GM23338 (cell line): ENCODE data around the gene ZSCAN25. TPM values are rescaled to one million over a fixed set of nuclear protein-coding genes. Genes with fewer than 3 reads are reported as not detected.

Source experiments
- ATAC-seq: fragments of 200-7000 bp; cut with Tn5 transposase; 3 replicates; pipeline ENCODE4 v1.9.1; 2020
- DNase-seq: peaks from one replicate; pipeline ENCODE4 v3.0.0-alpha.2; 2015; ENCODE audit warnings: low spot score
- H2AFZ ChIP-seq: fragments of 200-600 bp; sonication (generic); 2 replicates; pipeline ENCODE4 v1.8.0; 2016; ENCODE audit warnings: antibody characterized with exemption, mild to moderate bottlenecking, moderate library complexity
- H3F3A ChIP-seq: fragments of 200-600 bp; sonication (generic); replicated peaks from 2 replicates; pipeline ENCODE4 v1.8.0; 2017; ENCODE audit warnings: antibody characterized with exemption, mixed run types, low read depth
- H3K27ac ChIP-seq: fragments of 200-600 bp; sonication (generic); 2 replicates; pipeline ENCODE4 v1.6.1; 2016; ENCODE audit warnings: low read depth
- H3K27me3 ChIP-seq: fragments of 200-600 bp; sonication (generic); 2 replicates; pipeline ENCODE4 v1.8.0; 2016; ENCODE audit warnings: mild to moderate bottlenecking, mixed run types, moderate library complexity; ENCODE audit not compliant: insufficient read depth
- H3K36me3 ChIP-seq: fragments of 200-600 bp; sonication (generic); 2 replicates; pipeline ENCODE4 v1.8.0; 2016; ENCODE audit warnings: mild to moderate bottlenecking; ENCODE audit not compliant: insufficient read depth
- H3K4me1 ChIP-seq: fragments of 200-600 bp; sonication (generic); 2 replicates; pipeline ENCODE4 v1.8.0; 2016; ENCODE audit warnings: mild to moderate bottlenecking, moderate library complexity; ENCODE audit not compliant: insufficient read depth
- H3K4me2 ChIP-seq: fragments of 200-600 bp; sonication (generic); 2 replicates; pipeline ENCODE4 v1.7.1; 2017; ENCODE audit warnings: mixed run types
- H3K4me3 ChIP-seq: fragments of 200-600 bp; sonication (generic); 2 replicates; pipeline ENCODE4 v1.6.1; 2016; ENCODE audit warnings: mixed run types
- H3K79me2 ChIP-seq: fragments of 200-600 bp; sonication (generic); replicated peaks from 2 replicates; pipeline ENCODE4 v1.8.0; 2017; ENCODE audit warnings: mild to moderate bottlenecking; ENCODE audit not compliant: insufficient read depth
- H3K9me2 ChIP-seq: fragments of 200-600 bp; sonication (generic); 2 replicates; pipeline ENCODE4 v1.8.0; 2017; ENCODE audit not compliant: insufficient read depth
- H4K20me1 ChIP-seq: fragments of 200-600 bp; sonication (generic); replicated peaks from 2 replicates; pipeline ENCODE4 v1.8.0; 2017; ENCODE audit warnings: mild to moderate bottlenecking; ENCODE audit not compliant: insufficient read depth
- H3K27ac Mint-ChIP-seq: 2 replicates; pipeline ENCODE4 v1.8.0; 2020; ENCODE audit warnings: inconsistent platforms, mild to moderate bottlenecking, moderate library complexity, mixed read lengths
- H3K27me3 Mint-ChIP-seq: 3 replicates; pipeline ENCODE4 v1.8.0; 2022; ENCODE audit warnings: low read depth, mild to moderate bottlenecking, moderate library complexity, mixed read lengths, inconsistent platforms; ENCODE audit not compliant: insufficient read depth, poor library complexity
- H3K36me3 Mint-ChIP-seq: 3 replicates; pipeline ENCODE4 v1.8.0; 2021; ENCODE audit warnings: low read depth, mild to moderate bottlenecking, inconsistent platforms, moderate library complexity, mixed read lengths
- H3K4me1 Mint-ChIP-seq: 3 replicates; pipeline ENCODE4 v1.8.0; 2020; ENCODE audit warnings: mild to moderate bottlenecking, inconsistent platforms, mixed read lengths
- H3K4me3 Mint-ChIP-seq: 3 replicates; pipeline ENCODE4 v1.8.0; 2021; ENCODE audit warnings: moderate library complexity, mild to moderate bottlenecking, inconsistent platforms, mixed read lengths
- H3K9me3 Mint-ChIP-seq: 3 replicates; pipeline ENCODE4 v1.8.0; 2020; ENCODE audit warnings: moderate library complexity, mild to moderate bottlenecking, inconsistent platforms, mixed read lengths
- CREB1 ChIP-seq: fragments of 250-450 bp; sonication (Bioruptor Pico); IDR thresholded peaks from 2 replicates; pipeline ENCODE4 v1.5.0; 2020; ENCODE audit warnings: low read depth, mild to moderate bottlenecking, moderate library complexity
- EZH2 ChIP-seq: fragments of 200-600 bp; sonication (generic); IDR thresholded peaks from one replicate; pipeline ENCODE4 v1.8.0; 2017; ENCODE audit warnings: antibody characterized with exemption, mild to moderate bottlenecking, low read depth; ENCODE audit not compliant: unreplicated experiment
- EZH2phosphoT487 ChIP-seq: fragments of 200-600 bp; sonication (generic); IDR thresholded peaks from one replicate; pipeline ENCODE4 v1.8.1; 2018; ENCODE audit warnings: antibody characterized with exemption; ENCODE audit not compliant: unreplicated experiment
- JUNB ChIP-seq: IDR thresholded peaks from one replicate; pipeline ENCODE4 v1.6.1; 2016; ENCODE audit warnings: antibody characterized with exemption; ENCODE audit not compliant: unreplicated experiment
- NANOG ChIP-seq: IDR thresholded peaks from 2 replicates; pipeline ENCODE4 v1.6.1; 2016; ENCODE audit warnings: antibody characterized with exemption, borderline replicate concordance
- POLR2AphosphoS5 ChIP-seq: IDR thresholded peaks from 2 replicates; pipeline ENCODE4 v1.6.1; 2016; ENCODE audit warnings: antibody characterized with exemption, low read depth
- STAT1 ChIP-seq: IDR thresholded peaks from one replicate; pipeline ENCODE4 v1.6.1; 2016; ENCODE audit warnings: antibody characterized with exemption; ENCODE audit not compliant: unreplicated experiment
- ZNF114 ChIP-seq: fragments of 250-450 bp; sonication (Bioruptor Pico); IDR thresholded peaks from 2 replicates; pipeline ENCODE4 v1.5.0; 2020; ENCODE audit warnings: mild to moderate bottlenecking, moderate library complexity
- ZNF331 ChIP-seq: fragments of 250-450 bp; sonication (Bioruptor Pico); IDR thresholded peaks from 2 replicates; pipeline ENCODE4 v1.5.0; 2020; ENCODE audit warnings: low read depth, mild to moderate bottlenecking, moderate library complexity
- long read RNA-seq: library from polyadenylated mRNA; unstranded; transcript quantifications from one replicate; pipeline ENCODE4 v2.0.0, GENCODE V29; 2020; ENCODE audit not compliant: unreplicated experiment
- polyA plus RNA-seq: library from polyadenylated mRNA; unstranded; fragments of >200 nt; fragmentation: Nextera tagmentation; extraction: Ambion mirVana; gene quantifications from 2 replicates; pipeline ENCODE4 v1.2.1, GENCODE V29; 2016
- total RNA-seq: library from RNA; depleted of rRNA; stranded (reverse); fragments of >200 nt; shearing (Covaris generic); gene quantifications from 2 replicates; pipeline ENCODE4 v1.2.3, GENCODE V29; 2014; rRNA removed
- TF ChIP-seq, protein P1 (sequence below): IDR thresholded peaks from 2 replicates; pipeline ENCODE4 v1.6.1; 2016; ENCODE audit warnings: antibody characterized with exemption
- TF ChIP-seq, protein P2 (sequence below), 2 experiments: fragments of 200-600 bp in 1 of 2; sonication (generic) in 1 of 2; conservative IDR thresholded peaks; 2 replicates each; pipeline versions ENCODE4 v1.5.1 to v1.6.1; 2016 to 2017; ENCODE audit warnings: antibody characterized with exemption in 2 of 2, low read depth in 2 of 2, mild to moderate bottlenecking in 2 of 2, moderate library complexity in 1 of 2
- TF ChIP-seq, protein P3 (sequence below): IDR thresholded peaks from one replicate; pipeline ENCODE4 v1.6.1; 2018; ENCODE audit warnings: antibody characterized with exemption; ENCODE audit not compliant: unreplicated experiment
- TF ChIP-seq, protein P4 (sequence below): fragments of 250-450 bp; sonication (Bioruptor Pico); IDR thresholded peaks from 2 replicates; pipeline ENCODE4 v1.5.0; 2020; ENCODE audit warnings: mild to moderate bottlenecking, moderate library complexity

ZSCAN25 gene
- 10.0 and 17.5 TPM in 2 replicates for total RNA-seq
- 4.8 and 5.8 TPM in 2 replicates for polyA plus RNA-seq
- long read RNA-seq, partial matches to known transcripts = 0 of 2 reads
- long read RNA-seq, other reads (novel, unspliced or antisense) = 2 of 2 reads

DNA sequence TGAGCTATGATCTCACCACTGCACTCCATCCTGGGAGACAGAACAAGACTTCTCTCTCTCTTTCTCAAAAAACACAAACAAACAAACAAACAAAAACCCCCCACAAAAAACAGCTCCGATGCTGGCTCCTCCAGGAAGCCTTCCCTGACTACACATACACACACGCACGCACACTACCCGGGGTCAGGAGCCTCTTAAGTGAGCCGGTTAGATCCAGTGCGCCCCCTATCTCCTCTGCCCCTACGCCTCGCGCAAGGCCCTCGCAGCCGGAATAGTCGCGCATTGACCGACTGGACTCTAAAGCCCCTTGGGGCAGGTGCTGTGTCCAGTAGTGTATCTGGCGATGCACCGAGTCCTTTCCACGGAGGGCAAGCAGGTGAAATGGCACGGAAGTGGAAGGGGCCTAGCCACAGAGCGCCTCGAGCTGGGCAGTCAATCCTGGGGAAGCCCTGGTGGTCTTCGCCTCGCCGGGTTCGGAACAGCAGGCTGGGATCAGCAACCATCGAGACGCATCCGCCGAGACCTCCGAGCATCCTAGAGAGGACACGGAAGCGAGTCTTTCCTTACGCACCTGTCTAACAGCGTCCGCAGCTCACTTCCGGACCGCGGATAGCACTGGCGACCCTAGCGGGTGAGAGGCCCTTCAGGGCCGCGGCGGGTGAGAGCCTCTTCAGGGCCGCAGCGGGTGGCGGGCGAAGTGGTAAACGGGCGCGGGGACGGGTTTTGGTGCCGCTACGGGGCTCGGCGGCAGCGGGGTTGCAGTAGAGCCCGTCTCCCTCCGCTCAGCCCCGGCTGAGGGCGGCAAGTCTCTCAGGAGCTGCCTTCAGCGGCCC is at the start of gene ZSCAN25:
ZSCAN25 (plus strand) TSS at position 588 of the 833 bp plus-strand sequence. CDS start 2,661 bp downstream, outside the sequence.
- peaks cover 14% of the 10 kb centered on the region for H3K27me3 Mint-ChIP-seq

More for the DNA sequence above, at the start of gene ZSCAN25:
- H3K27ac Mint-ChIP-seq = peak within 1 kb of the TSS; percentile 98
- peak within 1 kb of the TSS; percentile 84 for H3K4me2 ChIP-seq
- TF ChIP-seq, protein P1, sequence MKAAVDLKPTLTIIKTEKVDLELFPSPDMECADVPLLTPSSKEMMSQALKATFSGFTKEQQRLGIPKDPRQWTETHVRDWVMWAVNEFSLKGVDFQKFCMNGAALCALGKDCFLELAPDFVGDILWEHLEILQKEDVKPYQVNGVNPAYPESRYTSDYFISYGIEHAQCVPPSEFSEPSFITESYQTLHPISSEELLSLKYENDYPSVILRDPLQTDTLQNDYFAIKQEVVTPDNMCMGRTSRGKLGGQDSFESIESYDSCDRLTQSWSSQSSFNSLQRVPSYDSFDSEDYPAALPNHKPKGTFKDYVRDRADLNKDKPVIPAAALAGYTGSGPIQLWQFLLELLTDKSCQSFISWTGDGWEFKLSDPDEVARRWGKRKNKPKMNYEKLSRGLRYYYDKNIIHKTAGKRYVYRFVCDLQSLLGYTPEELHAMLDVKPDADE = peak; percentile 91; the same call in 1 of the 2 replicates
- TF ChIP-seq, protein P2, sequence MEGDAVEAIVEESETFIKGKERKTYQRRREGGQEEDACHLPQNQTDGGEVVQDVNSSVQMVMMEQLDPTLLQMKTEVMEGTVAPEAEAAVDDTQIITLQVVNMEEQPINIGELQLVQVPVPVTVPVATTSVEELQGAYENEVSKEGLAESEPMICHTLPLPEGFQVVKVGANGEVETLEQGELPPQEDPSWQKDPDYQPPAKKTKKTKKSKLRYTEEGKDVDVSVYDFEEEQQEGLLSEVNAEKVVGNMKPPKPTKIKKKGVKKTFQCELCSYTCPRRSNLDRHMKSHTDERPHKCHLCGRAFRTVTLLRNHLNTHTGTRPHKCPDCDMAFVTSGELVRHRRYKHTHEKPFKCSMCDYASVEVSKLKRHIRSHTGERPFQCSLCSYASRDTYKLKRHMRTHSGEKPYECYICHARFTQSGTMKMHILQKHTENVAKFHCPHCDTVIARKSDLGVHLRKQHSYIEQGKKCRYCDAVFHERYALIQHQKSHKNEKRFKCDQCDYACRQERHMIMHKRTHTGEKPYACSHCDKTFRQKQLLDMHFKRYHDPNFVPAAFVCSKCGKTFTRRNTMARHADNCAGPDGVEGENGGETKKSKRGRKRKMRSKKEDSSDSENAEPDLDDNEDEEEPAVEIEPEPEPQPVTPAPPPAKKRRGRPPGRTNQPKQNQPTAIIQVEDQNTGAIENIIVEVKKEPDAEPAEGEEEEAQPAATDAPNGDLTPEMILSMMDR (conservative IDR thresholded peaks at IDR 0.05; ENCODE audit: low read depth in 2 of 2) = peak; percentile 73 to 84
- no peak for TF ChIP-seq EZH2phosphoT487
- no peak for TF ChIP-seq ZNF114 (CRISPR knock-in tag)
- no peak for TF ChIP-seq NANOG
- TF ChIP-seq, protein P3, sequence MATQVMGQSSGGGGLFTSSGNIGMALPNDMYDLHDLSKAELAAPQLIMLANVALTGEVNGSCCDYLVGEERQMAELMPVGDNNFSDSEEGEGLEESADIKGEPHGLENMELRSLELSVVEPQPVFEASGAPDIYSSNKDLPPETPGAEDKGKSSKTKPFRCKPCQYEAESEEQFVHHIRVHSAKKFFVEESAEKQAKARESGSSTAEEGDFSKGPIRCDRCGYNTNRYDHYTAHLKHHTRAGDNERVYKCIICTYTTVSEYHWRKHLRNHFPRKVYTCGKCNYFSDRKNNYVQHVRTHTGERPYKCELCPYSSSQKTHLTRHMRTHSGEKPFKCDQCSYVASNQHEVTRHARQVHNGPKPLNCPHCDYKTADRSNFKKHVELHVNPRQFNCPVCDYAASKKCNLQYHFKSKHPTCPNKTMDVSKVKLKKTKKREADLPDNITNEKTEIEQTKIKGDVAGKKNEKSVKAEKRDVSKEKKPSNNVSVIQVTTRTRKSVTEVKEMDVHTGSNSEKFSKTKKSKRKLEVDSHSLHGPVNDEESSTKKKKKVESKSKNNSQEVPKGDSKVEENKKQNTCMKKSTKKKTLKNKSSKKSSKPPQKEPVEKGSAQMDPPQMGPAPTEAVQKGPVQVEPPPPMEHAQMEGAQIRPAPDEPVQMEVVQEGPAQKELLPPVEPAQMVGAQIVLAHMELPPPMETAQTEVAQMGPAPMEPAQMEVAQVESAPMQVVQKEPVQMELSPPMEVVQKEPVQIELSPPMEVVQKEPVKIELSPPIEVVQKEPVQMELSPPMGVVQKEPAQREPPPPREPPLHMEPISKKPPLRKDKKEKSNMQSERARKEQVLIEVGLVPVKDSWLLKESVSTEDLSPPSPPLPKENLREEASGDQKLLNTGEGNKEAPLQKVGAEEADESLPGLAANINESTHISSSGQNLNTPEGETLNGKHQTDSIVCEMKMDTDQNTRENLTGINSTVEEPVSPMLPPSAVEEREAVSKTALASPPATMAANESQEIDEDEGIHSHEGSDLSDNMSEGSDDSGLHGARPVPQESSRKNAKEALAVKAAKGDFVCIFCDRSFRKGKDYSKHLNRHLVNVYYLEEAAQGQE = no peak
- peak; percentile 94 for TF ChIP-seq POLR2AphosphoS5
- TF ChIP-seq, protein P4, sequence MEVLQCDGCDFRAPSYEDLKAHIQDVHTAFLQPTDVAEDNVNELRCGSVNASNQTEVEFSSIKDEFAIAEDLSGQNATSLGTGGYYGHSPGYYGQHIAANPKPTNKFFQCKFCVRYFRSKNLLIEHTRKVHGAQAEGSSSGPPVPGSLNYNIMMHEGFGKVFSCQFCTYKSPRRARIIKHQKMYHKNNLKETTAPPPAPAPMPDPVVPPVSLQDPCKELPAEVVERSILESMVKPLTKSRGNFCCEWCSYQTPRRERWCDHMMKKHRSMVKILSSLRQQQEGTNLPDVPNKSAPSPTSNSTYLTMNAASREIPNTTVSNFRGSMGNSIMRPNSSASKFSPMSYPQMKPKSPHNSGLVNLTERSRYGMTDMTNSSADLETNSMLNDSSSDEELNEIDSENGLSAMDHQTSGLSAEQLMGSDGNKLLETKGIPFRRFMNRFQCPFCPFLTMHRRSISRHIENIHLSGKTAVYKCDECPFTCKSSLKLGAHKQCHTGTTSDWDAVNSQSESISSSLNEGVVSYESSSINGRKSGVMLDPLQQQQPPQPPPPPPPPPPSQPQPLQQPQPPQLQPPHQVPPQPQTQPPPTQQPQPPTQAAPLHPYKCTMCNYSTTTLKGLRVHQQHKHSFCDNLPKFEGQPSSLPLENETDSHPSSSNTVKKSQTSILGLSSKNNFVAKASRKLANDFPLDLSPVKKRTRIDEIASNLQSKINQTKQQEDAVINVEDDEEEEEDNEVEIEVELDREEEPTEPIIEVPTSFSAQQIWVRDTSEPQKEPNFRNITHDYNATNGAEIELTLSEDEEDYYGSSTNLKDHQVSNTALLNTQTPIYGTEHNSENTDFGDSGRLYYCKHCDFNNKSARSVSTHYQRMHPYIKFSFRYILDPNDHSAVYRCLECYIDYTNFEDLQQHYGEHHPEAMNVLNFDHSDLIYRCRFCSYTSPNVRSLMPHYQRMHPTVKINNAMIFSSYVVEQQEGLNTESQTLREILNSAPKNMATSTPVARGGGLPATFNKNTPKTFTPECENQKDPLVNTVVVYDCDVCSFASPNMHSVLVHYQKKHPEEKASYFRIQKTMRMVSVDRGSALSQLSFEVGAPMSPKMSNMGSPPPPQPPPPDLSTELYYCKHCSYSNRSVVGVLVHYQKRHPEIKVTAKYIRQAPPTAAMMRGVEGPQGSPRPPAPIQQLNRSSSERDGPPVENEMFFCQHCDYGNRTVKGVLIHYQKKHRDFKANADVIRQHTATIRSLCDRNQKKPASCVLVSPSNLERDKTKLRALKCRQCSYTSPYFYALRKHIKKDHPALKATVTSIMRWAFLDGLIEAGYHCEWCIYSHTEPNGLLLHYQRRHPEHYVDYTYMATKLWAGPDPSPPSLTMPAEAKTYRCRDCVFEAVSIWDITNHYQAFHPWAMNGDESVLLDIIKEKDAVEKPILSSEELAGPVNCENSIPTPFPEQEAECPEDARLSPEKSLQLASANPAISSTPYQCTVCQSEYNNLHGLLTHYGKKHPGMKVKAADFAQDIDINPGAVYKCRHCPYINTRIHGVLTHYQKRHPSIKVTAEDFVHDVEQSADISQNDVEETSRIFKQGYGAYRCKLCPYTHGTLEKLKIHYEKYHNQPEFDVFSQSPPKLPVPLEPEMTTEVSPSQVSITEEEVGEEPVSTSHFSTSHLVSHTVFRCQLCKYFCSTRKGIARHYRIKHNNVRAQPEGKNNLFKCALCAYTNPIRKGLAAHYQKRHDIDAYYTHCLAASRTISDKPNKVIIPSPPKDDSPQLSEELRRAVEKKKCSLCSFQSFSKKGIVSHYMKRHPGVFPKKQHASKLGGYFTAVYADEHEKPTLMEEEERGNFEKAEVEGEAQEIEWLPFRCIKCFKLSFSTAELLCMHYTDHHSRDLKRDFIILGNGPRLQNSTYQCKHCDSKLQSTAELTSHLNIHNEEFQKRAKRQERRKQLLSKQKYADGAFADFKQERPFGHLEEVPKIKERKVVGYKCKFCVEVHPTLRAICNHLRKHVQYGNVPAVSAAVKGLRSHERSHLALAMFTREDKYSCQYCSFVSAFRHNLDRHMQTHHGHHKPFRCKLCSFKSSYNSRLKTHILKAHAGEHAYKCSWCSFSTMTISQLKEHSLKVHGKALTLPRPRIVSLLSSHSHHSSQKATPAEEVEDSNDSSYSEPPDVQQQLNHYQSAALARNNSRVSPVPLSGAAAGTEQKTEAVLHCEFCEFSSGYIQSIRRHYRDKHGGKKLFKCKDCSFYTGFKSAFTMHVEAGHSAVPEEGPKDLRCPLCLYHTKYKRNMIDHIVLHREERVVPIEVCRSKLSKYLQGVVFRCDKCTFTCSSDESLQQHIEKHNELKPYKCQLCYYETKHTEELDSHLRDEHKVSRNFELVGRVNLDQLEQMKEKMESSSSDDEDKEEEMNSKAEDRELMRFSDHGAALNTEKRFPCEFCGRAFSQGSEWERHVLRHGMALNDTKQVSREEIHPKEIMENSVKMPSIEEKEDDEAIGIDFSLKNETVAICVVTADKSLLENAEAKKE (CRISPR knock-in tag) = no peak
- peak; percentile 83 for TF ChIP-seq CREB1 (CRISPR knock-in tag)
- TF ChIP-seq STAT1 = no peak
- no peak for TF ChIP-seq JUNB
- no peak for TF ChIP-seq EZH2
- no peak for TF ChIP-seq ZNF331
- H3K9me3 Mint-ChIP-seq = no peaks in the 10 kb centered on the region; the same call in 2 of the 3 replicates
- peak within 1 kb of the TSS; percentile 97 for H2AFZ ChIP-seq
- no peaks in the 10 kb centered on the region for H3K9me2 ChIP-seq
- H3K27me3 ChIP-seq = no peaks in the 10 kb centered on the region
- H3K4me3 Mint-ChIP-seq = peak within 1 kb of the TSS; percentile 93
- H3K36me3 ChIP-seq = peaks cover 12% of the 10 kb centered on the region
- ATAC-seq = peak; percentile 97
- peak; percentile 98 for DNase-seq
- H3K27ac ChIP-seq = 0 out of 2 replicates have a peak within 1 kb of the TSS, but pooled peaks have one; percentile 68
- no peaks in the 10 kb centered on the region; the same call in 1 of the 2 replicates for H4K20me1 ChIP-seq
- peaks cover 5% of the 10 kb centered on the region; the same call in 1 of the 2 replicates for H3K4me1 ChIP-seq
- peak within 1 kb of the TSS; percentile 94 for H3K4me3 ChIP-seq
- H3F3A ChIP-seq = no peaks in the 10 kb centered on the region
- peaks cover 36% of the 10 kb centered on the region for H3K36me3 Mint-ChIP-seq
- H3K4me1 Mint-ChIP-seq = peaks cover 9% of the 10 kb centered on the region
- H3K79me2 ChIP-seq = peaks cover 20% of the 10 kb centered on the region
